Body of pancreas (tissue), 4 donors: ENCODE data around the gene ZNF146. TPM values are rescaled to one million over a fixed set of nuclear protein-coding genes. Genes with fewer than 3 reads are reported as not detected.
"Not testable (repeated sequence)": the region's sequence is repeated elsewhere in the genome, so short reads cannot be mapped to it uniquely, and the experiment has no call there.

Experiments
- ATAC-seq: fragments of 150-250 bp; one replicate; pipeline ENCODE4 v1.9.1; 2016
- DNase-seq, 4 donors: peaks; one replicate each; pipeline ENCODE4 v3.0.0-alpha.2; 2019
- H3K27ac ChIP-seq, 4 donors: fragments of 200-600 bp; sonication (generic); 1 replicate in 3 of 4; 2 replicates in 1 of 4; pipeline versions ENCODE4 v1.5.1 to v1.6.1; 2016 to 2019; ENCODE audit warnings: mild to moderate bottlenecking in 1 of 4, mixed read lengths in 1 of 4, moderate library complexity in 1 of 4
- H3K27me3 ChIP-seq, 2 donors: fragments of 200-600 bp; sonication (generic); one replicate each; pipeline ENCODE4 v1.6.0; 2016; ENCODE audit warnings: mild to moderate bottlenecking in 1 of 2
- H3K36me3 ChIP-seq, 2 donors: fragments of 200-600 bp; sonication (generic); replicated peaks in 1 of 2; 2 replicates each; pipeline ENCODE4 v1.5.1; 2016; ENCODE audit warnings: low read depth in 2 of 2; ENCODE audit not compliant: insufficient read depth in 1 of 2
- H3K4me1 ChIP-seq: fragments of 200-600 bp; sonication (generic); one replicate; pipeline ENCODE4 v1.6.0; 2016
- H3K4me3 ChIP-seq, 2 donors: fragments of 200-600 bp; sonication (generic); 1 replicate in 1 of 2; 2 replicates in 1 of 2; pipeline ENCODE4 v1.5.1; 2016 to 2019
- H3K9me3 ChIP-seq, 3 donors: fragments of 200-600 bp; sonication (generic); 1 replicate in 2 of 3; 2 replicates in 1 of 3; pipeline ENCODE4 v1.5.1; 2016
- CTCF ChIP-seq, 7 experiments: fragments of 450-650 bp in 4 of 7; fragments of 200-600 bp in 3 of 7; sonication (generic) in 3 of 7; IDR thresholded peaks; one replicate each; pipeline ENCODE4 v1.5.1; 2016 to 2019; ENCODE audit warnings: antibody characterized with exemption in 7 of 7
- POLR2A ChIP-seq, 3 donors: fragments of 450-650 bp; IDR thresholded peaks; one replicate each; pipeline ENCODE4 v1.6.1; 2016; ENCODE audit warnings: antibody characterized with exemption in 3 of 3, mild to moderate bottlenecking in 2 of 3
- WGBS, 2 donors: methylation state at CpG; one replicate each; pipeline ENCODE4 v1.1.5; 2017; 5-methylcytosine and 5-hydroxymethylcytosine counted together
- intact Hi-C: fragments of 100-400 bp; cut with DNase I; formaldehyde crosslinking; loops from one replicate; pipeline ENCODE4 v1.15.1; 2023
- total RNA-seq, 2 donors: library from RNA; depleted of rRNA; stranded (reverse); fragments of >200 nt; gene quantifications; one replicate each; pipeline ENCODE4 v1.1.0, GENCODE V29; 2016

The ZNF146 gene
- total RNA-seq, 2 donors from 2014 or later, result 23.7 to 38.7 TPM

GRCh38 chr19:36182612-36183244, 32.2 kb upstream of the ZNF146 start:
- Histone ChIP-seq H3K4me3 (no peak overlapping the region), H3K9me3 (no peaks in the 10 kb centered on the region), H3K4me1 (no peaks in the 10 kb centered on the region), H3K36me3 (peaks cover 0 to 8% of the 10 kb centered on the region in 2 donors), H3K27me3 (no peaks in the 10 kb centered on the region), H3K27ac (no peak overlapping the region)
- intact Hi-C loops, result no loop called here
- DNase-seq, result no peak
- ATAC-seq, result no peak
- TF ChIP-seq CTCF (IDR thresholded peaks at IDR 0.05) (no peak), POLR2A (IDR thresholded peaks at IDR 0.05) (no peak)
- 78 to 83% methylated on average over 17 of the region's 17 CpGs for WGBS, 2 donors

- no peak for DNase-seq
Observed at GRCh38 chr19:36183245-36183628, 31.7 kb upstream of the ZNF146 start.

GRCh38 chr19:36186722-36187121, 28.2 kb upstream of the ZNF146 start:
- 94 to 96% methylated on average over 5 of the region's 5 CpGs for WGBS, 2 donors

More at GRCh38 chr19:36183245-36183628, 31.7 kb upstream of the ZNF146 start:
- ATAC-seq, result no peak
- Histone ChIP-seq H3K27me3 (no peaks in the 10 kb centered on the region), H3K4me1 (no peaks in the 10 kb centered on the region), H3K36me3 (peaks cover 0 to 8% of the 10 kb centered on the region in 2 donors), H3K9me3 (no peaks in the 10 kb centered on the region), H3K4me3 (no peak overlapping the region), H3K27ac (no peak overlapping the region)
- 84 to 85% methylated on average over 10 of the region's 10 CpGs for WGBS, 2 donors
- intact Hi-C loops, result no loop called here
- TF ChIP-seq POLR2A (IDR thresholded peaks at IDR 0.05) (no peak), CTCF (IDR thresholded peaks at IDR 0.05) (no peak)

GRCh38 chr19:36196249-36196648, 18.7 kb upstream of the ZNF146 start:
- intact Hi-C loops, result no loop called here
- DNase-seq (no peak), ATAC-seq (no peak)
- 87 to 100% methylated on average over 2 of the region's 2 CpGs for WGBS, 2 donors
- no peak overlapping the region for H3K4me3 ChIP-seq
- H3K27ac ChIP-seq, result no peak overlapping the region
- no peaks in the 10 kb centered on the region for H3K4me1 ChIP-seq
- no peaks in the 10 kb centered on the region for H3K9me3 ChIP-seq
- no peaks in the 10 kb centered on the region for H3K27me3 ChIP-seq
- H3K36me3 ChIP-seq, result no peaks in the 10 kb centered on the region
- TF ChIP-seq CTCF (IDR thresholded peaks at IDR 0.05), result no peak
- no peak for TF ChIP-seq POLR2A (IDR thresholded peaks at IDR 0.05)

More at GRCh38 chr19:36186722-36187121, 28.2 kb upstream of the ZNF146 start:
- H3K4me1 ChIP-seq, H3K36me3 ChIP-seq, intact Hi-C loops, H3K9me3 ChIP-seq, H3K27me3 ChIP-seq, ATAC-seq, DNase-seq, H3K27ac ChIP-seq, H3K4me3 ChIP-seq: not testable (repeated sequence)

- TF ChIP-seq CTCF (IDR thresholded peaks at IDR 0.05) (no peak), POLR2A (IDR thresholded peaks at IDR 0.05) (no peak)
- Histone ChIP-seq H3K27me3 (no peaks in the 10 kb centered on the region), H3K4me1 (no peaks in the 10 kb centered on the region), H3K27ac (no peak overlapping the region), H3K9me3 (no peaks in the 10 kb centered on the region), H3K4me3 (no peak overlapping the region), H3K36me3 (no peaks in the 10 kb centered on the region)
- 82 to 85% methylated on average over 2 of the region's 2 CpGs for WGBS, 2 donors
- DNase-seq (no peak), ATAC-seq (no peak)
- intact Hi-C loops, result no loop called here
Observed at GRCh38 chr19:36198119-36198518, 16.8 kb upstream of the ZNF146 start.
